Neural progenitor cell (in vitro differentiated cells): ENCODE measurements around the gene UFC1.

Source experiments
- EZH2 ChIP-seq: fragments of 200-600 bp; sonication (generic); IDR thresholded peaks from 2 replicates; pipeline ENCODE4 v1.6.1; 2017; ENCODE audit warnings: antibody characterized with exemption, mild to moderate bottlenecking, moderate library complexity
- TF ChIP-seq, protein P1 (sequence below): fragments of 200-600 bp; sonication (generic); IDR thresholded peaks from 2 replicates; pipeline ENCODE4 v1.5.1; 2017; ENCODE audit warnings: antibody characterized with exemption, mild to moderate bottlenecking

DNA sequence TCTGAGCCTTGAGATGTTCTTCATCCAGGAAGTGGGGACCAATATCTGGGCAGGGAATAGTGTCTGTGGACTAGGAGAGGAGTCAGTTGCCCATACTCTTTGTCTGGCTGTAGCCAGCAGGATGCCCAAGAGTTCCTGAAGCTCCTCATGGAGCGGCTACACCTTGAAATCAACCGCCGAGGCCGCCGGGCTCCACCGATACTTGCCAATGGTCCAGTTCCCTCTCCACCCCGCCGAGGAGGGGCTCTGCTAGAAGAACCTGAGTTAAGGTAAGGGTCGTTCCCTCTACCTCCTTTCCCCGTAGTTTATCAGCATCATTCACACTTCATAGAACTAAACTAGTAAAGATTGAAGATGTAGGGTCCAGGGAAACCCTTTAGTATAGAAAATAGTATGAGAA is 9.0 kb downstream of the UFC1 start:
- TF ChIP-seq, protein P1, sequence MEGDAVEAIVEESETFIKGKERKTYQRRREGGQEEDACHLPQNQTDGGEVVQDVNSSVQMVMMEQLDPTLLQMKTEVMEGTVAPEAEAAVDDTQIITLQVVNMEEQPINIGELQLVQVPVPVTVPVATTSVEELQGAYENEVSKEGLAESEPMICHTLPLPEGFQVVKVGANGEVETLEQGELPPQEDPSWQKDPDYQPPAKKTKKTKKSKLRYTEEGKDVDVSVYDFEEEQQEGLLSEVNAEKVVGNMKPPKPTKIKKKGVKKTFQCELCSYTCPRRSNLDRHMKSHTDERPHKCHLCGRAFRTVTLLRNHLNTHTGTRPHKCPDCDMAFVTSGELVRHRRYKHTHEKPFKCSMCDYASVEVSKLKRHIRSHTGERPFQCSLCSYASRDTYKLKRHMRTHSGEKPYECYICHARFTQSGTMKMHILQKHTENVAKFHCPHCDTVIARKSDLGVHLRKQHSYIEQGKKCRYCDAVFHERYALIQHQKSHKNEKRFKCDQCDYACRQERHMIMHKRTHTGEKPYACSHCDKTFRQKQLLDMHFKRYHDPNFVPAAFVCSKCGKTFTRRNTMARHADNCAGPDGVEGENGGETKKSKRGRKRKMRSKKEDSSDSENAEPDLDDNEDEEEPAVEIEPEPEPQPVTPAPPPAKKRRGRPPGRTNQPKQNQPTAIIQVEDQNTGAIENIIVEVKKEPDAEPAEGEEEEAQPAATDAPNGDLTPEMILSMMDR = no peak
- no peak for TF ChIP-seq EZH2
